Osteoblast (primary cell): ENCODE measurements around the gene BRD3OS. TPM values are rescaled to one million over a fixed set of nuclear protein-coding genes. Genes with fewer than 3 reads are reported as not detected.
"Not testable (repeated sequence)": the region's sequence is repeated elsewhere in the genome, so short reads cannot be mapped to it uniquely, and the experiment has no call there.

Source experiments
- DNase-seq: peaks from one replicate; pipeline ENCODE4 v3.0.0; 2011; ENCODE audit warnings: low spot score, mixed read lengths; ENCODE audit not compliant: insufficient read length; ENCODE audit errors: missing footprints
- H2AFZ ChIP-seq: 2 replicates; pipeline ENCODE4 v1.6.0; 2011; ENCODE audit warnings: mild to moderate bottlenecking, low read length
- H3K27ac ChIP-seq: 2 replicates; pipeline ENCODE4 v1.5.1; 2011; ENCODE audit warnings: mild to moderate bottlenecking, low read depth, low read length, moderate library complexity
- H3K27me3 ChIP-seq: 2 replicates; pipeline ENCODE4 v1.6.0; 2012; ENCODE audit warnings: mild to moderate bottlenecking, control low read depth, inconsistent platforms, low read length, moderate library complexity; ENCODE audit not compliant: insufficient read depth
- H3K36me3 ChIP-seq: 2 replicates; pipeline ENCODE4 v1.5.1; 2011; ENCODE audit warnings: mild to moderate bottlenecking, low read length, control low read depth, moderate library complexity; ENCODE audit not compliant: insufficient read depth
- H3K4me1 ChIP-seq: 2 replicates; pipeline ENCODE4 v1.5.1; 2011; ENCODE audit warnings: mild to moderate bottlenecking, low read length, control low read depth, moderate library complexity; ENCODE audit not compliant: insufficient read depth
- H3K4me2 ChIP-seq: 2 replicates; pipeline ENCODE4 v1.6.0; 2011; ENCODE audit warnings: mild to moderate bottlenecking, low read length; ENCODE audit not compliant: insufficient read depth
- H3K4me3 ChIP-seq: fragments of 200-600 bp; sonication (generic); 3 replicates; pipeline ENCODE4 v1.5.1; 2012; ENCODE audit warnings: mild to moderate bottlenecking, low read length, inconsistent platforms; ENCODE audit not compliant: insufficient read depth
- H3K79me2 ChIP-seq: 2 replicates; pipeline ENCODE4 v1.6.0; 2012; ENCODE audit warnings: mild to moderate bottlenecking, low read length, control low read depth, inconsistent platforms; ENCODE audit not compliant: insufficient read depth
- H3K9me3 ChIP-seq: 2 replicates; pipeline ENCODE4 v1.5.1; 2011; ENCODE audit warnings: low read depth, low read length, control low read depth
- H4K20me1 ChIP-seq: 2 replicates; pipeline ENCODE4 v1.6.0; 2012; ENCODE audit warnings: mild to moderate bottlenecking, low read length, control low read depth; ENCODE audit not compliant: insufficient read depth
- total RNA-seq: library from RNA; depleted of rRNA; stranded (reverse); fragments of >200 nt; gene quantifications from 2 replicates; pipeline ENCODE4 v1.2.3, GENCODE V29; 2012
- TF ChIP-seq, protein P1 (sequence below): IDR thresholded peaks from 2 replicates; pipeline ENCODE4 v1.5.1; 2011; ENCODE audit warnings: mild to moderate bottlenecking, low read depth, low read length, moderate library complexity; ENCODE audit errors: extremely low read depth

BRD3OS gene
- total RNA-seq, 1 donor: 26.1 TPM

DNA sequence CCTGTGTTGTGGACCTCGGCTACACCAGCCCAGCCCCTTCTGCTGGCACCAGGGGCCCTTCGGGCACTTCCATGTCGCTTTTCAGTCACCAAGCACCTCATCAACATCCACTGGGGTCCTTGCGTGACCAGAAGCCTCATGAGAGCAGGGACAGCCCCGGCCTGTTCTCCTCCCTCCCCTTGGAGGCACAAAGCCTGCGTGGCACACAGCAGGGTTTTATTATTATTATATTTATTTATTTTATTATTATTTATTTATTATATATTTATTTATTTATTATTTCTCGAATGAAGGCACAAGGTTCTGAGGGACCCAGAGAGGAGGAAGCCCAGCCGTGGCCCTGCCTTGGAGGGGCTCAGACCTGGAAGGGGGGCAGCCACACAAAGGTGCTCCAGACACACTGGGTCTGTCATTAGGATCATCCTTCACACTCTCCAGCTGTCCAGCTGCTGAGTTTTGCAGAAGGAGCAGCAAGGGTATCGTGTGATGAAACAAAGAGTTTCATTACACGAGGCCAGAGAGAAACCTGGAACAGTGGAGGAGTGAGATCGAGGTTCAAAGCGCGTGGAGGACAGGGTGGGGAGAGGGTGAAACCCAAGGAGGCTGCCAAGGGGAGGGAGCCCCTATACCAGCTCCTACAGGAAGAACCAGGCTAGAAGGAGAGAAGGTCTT lies 38.4 kb upstream of the BRD3OS start:
- no peak overlapping the region for H3K4me3 ChIP-seq
- H3K4me1 ChIP-seq: peaks cover 7% of the 10 kb centered on the region
- H3K9me3 ChIP-seq: no peaks in the 10 kb centered on the region
- DNase-seq: no peak
- no peak overlapping the region for H2AFZ ChIP-seq
- H3K36me3 ChIP-seq: no peaks in the 10 kb centered on the region
- peaks cover 46% of the 10 kb centered on the region for H4K20me1 ChIP-seq
- TF ChIP-seq, protein P1, sequence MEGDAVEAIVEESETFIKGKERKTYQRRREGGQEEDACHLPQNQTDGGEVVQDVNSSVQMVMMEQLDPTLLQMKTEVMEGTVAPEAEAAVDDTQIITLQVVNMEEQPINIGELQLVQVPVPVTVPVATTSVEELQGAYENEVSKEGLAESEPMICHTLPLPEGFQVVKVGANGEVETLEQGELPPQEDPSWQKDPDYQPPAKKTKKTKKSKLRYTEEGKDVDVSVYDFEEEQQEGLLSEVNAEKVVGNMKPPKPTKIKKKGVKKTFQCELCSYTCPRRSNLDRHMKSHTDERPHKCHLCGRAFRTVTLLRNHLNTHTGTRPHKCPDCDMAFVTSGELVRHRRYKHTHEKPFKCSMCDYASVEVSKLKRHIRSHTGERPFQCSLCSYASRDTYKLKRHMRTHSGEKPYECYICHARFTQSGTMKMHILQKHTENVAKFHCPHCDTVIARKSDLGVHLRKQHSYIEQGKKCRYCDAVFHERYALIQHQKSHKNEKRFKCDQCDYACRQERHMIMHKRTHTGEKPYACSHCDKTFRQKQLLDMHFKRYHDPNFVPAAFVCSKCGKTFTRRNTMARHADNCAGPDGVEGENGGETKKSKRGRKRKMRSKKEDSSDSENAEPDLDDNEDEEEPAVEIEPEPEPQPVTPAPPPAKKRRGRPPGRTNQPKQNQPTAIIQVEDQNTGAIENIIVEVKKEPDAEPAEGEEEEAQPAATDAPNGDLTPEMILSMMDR: no peak
- H3K4me2 ChIP-seq: no peak overlapping the region
- H3K27ac ChIP-seq: no peak overlapping the region
- peaks cover 84% of the 10 kb centered on the region for H3K79me2 ChIP-seq
- no peaks in the 10 kb centered on the region for H3K27me3 ChIP-seq

DNA sequence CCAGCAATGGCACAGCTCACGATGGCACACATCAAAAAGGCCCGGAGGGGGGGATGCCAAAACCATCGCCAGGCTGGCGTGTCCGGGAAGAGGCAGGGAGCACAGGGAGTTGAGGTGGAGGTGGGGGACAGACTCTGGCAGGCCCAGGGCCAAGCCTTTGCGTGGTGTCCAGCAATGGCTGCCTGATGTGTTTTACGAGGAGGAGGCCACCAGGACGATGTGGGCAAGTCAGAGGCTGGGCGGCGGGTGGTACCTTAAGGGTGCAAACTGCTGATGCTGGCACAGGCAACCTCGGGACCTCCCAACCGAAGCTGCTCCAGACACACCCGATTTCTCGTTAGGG lies 37.9 kb upstream of the BRD3OS start:
- peaks cover 7% of the 10 kb centered on the region for H3K4me1 ChIP-seq
- peak; percentile 11 for DNase-seq
- H3K27me3 ChIP-seq: no peaks in the 10 kb centered on the region
- H3K9me3 ChIP-seq: no peaks in the 10 kb centered on the region
- peaks cover 46% of the 10 kb centered on the region for H4K20me1 ChIP-seq
- H2AFZ ChIP-seq: no peak overlapping the region
- H3K79me2 ChIP-seq: peaks cover 81% of the 10 kb centered on the region
- no peak overlapping the region for H3K27ac ChIP-seq
- H3K36me3 ChIP-seq: no peaks in the 10 kb centered on the region
- H3K4me2 ChIP-seq: no peak overlapping the region
- TF ChIP-seq, protein P1: no peak
- no peak overlapping the region for H3K4me3 ChIP-seq

DNA sequence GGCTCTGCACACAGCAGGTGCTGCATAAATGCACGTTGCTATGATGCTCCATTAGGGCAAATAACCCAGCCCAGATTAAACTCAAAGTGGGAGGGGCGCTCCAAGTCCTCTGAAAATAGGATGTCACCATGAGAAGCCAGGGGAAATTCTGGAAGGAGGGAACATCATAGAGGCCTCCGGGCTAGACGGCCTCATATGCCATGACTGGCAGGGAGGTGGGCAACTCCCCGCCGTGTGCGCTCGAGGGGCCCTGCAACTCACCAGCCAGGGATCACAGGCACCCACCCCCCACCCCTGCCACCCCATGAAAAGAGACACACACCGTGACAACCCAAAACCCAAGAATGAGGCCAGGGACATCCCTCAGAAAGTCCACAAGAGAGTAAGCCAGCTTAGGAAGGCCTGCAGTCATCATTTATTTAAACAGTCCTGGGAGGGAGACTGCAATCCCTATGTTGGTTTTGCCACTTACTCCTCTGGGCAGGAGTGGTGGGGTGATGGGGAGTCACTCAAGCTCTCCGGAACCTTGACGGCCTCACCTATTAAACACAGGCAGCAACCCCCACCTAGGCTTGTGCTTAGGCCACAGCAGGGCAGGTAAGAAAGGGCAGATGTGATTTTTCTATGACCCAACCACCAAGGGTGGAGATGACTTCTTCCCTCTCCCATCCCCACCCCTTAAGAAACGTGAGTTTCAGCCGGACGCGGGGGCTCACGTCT lies 37.2 kb upstream of the BRD3OS start:
- peaks cover 75% of the 10 kb centered on the region for H3K79me2 ChIP-seq
- no peak overlapping the region for H2AFZ ChIP-seq
- H3K4me1 ChIP-seq: peaks cover 10% of the 10 kb centered on the region
- peaks cover 46% of the 10 kb centered on the region for H4K20me1 ChIP-seq
- peak; percentile 52 for DNase-seq
- no peaks in the 10 kb centered on the region for H3K36me3 ChIP-seq
- no peak overlapping the region for H3K27ac ChIP-seq
- TF ChIP-seq, protein P1: no peak
- H3K4me2 ChIP-seq: no peak overlapping the region
- no peak overlapping the region for H3K4me3 ChIP-seq
- H3K9me3 ChIP-seq: no peaks in the 10 kb centered on the region
- H3K27me3 ChIP-seq: no peaks in the 10 kb centered on the region

DNA sequence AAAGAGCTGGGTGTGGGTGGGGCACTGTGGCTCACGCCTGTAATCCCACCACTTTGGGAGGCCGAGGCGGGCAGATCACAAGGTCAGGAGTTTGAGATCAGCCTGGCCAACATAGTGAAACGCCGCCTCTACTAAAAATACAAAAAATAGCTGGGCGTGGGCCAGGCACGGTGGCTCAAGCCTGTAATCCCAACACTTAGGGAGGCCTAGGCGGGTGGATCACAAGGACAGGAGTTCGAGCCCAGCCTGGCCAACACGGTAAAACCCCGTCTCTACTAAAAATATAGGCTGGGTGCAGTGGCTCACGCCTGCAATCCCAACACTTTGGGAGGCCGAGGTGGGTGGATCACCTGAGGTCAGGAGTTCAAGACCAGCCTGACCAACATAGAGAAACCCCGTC lies 36.5 kb upstream of the BRD3OS start:
- DNase-seq, H3K4me2 ChIP-seq, H3K27me3 ChIP-seq, H2AFZ ChIP-seq, H3K27ac ChIP-seq, H3K36me3 ChIP-seq, H3K4me3 ChIP-seq, H3K9me3 ChIP-seq: not testable (repeated sequence)
- Histone ChIP-seq H3K4me1 (peaks cover 17% of the 10 kb centered on the region), H3K79me2 (peaks cover 70% of the 10 kb centered on the region), H4K20me1 (peaks cover 46% of the 10 kb centered on the region)
